ENCODE data around the gene TRIP11. TPM values are rescaled to one million over a fixed set of nuclear protein-coding genes. Genes with fewer than 3 reads are reported as not detected.

The TRIP11 gene
- total and polyA plus RNA-seq, 2 of the 13 experiments (the other 11 are each of a cell fraction or from before 2014, with no cell fraction given) = 10.9 to 32.8 TPM

GRCh38 chr14:91977884-91978283 lies 62.0 kb downstream of the TRIP11 start:
- BruUV-seq (replicated peaks) = no TSS peak
- POLR2A ChIA-PET = no interaction called here

DNA sequence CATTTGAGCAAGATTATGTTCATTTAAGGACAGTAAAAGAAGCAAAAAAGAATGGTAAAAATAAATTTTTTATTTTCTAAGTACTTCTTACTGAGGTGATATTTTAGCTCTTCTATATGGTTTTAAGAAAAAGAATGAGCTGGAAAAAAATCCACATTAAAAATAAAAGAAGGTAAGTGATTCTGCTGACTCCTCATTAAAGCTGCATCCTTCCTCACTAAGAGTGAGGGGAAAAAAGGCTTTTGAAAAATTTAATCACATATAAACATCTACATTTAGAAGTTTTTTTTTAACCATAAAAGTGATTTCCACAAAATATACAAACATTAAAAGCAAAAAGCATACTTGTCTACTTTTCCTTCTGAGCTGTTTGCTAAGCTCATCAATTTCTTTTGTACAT lies 64.1 kb downstream of the TRIP11 start:
- no peak for ATAC-seq
- DNase-seq (ENCODE audit: low spot score) = no peak
- Histone ChIP-seq H4K20me1 (ENCODE audit: insufficient read depth, low read length) (no peaks in the 10 kb centered on the region), H3K27ac (ENCODE audit: extremely low read length, insufficient read depth, low read length) (no peak overlapping the region), H3K4me2 (ENCODE audit: low read depth, low read length) (no peak overlapping the region), H3K4me3 (replicated peaks in 1 of 3; ENCODE audit: insufficient read depth in 1 of 3, low read depth in 2 of 3, low read length in 3 of 3) (no peak overlapping the region), H3K9ac (ENCODE audit: insufficient read depth, low read depth, low read length) (no peak overlapping the region), H3K4me1 (ENCODE audit: insufficient read depth, low read length) (no peaks in the 10 kb centered on the region), H3K36me3 (replicated peaks in 1 of 2; ENCODE audit: control insufficient read depth in 1 of 2, insufficient read depth in 2 of 2, low read length in 2 of 2) (peaks cover 3 to 29% of the 10 kb centered on the region in 2 experiments; a peak in 4 of 5 replicates), H3K79me2 (ENCODE audit: insufficient read depth, low read length) (no peaks in the 10 kb centered on the region), H2AFZ (ENCODE audit: low read length) (no peak overlapping the region), H3K27me3 (ENCODE audit: control insufficient read depth in 1 of 2, insufficient read depth in 2 of 2, low read length in 2 of 2) (no peaks in the 10 kb centered on the region), H3K9me3 (ENCODE audit: low read length) (no peaks in the 10 kb centered on the region)
- no peak for FAIRE-seq
- TF ChIP-seq MAFF (IDR thresholded peaks at IDR 0.05; ENCODE audit: low read depth, low read length) (peak; percentile 62), SOX6 (IDR thresholded peaks at IDR 0.05) (no peak), SOX6 (CRISPR knock-in tag; IDR thresholded peaks at IDR 0.05) (no peak), MAFK (conservative IDR thresholded peaks at IDR 0.05 in 1 of 2, IDR thresholded peaks at IDR 0.05 in 1 of 2; ENCODE audit: low read length in 2 of 2) (peak; percentile 67 to 76; a peak in 3 of 4 replicates)
- in situ Hi-C loops (cut with HindIII; ENCODE audit: extremely low pct_ligation_motif_present, low pct_unique_long_range_greater_than_20kb) = no loop called here
- CTCF ChIA-PET (ENCODE audit: low intra/inter-chr PET ratio, low total read pairs) = no interaction called here
- POLR2A ChIA-PET = no interaction called here
- no TSS peak for BruUV-seq (replicated peaks)
- intact Hi-C loops (cut with micrococcal nuclease; ENCODE audit: unreplicated experiment) = no loop called here

More at GRCh38 chr14:91977884-91978283, 62.0 kb downstream of the TRIP11 start:
- CTCF ChIA-PET (ENCODE audit: low intra/inter-chr PET ratio, low total read pairs) = no interaction called here
- Histone ChIP-seq H3K4me2 (ENCODE audit: low read depth, low read length) (no peak overlapping the region), H3K27ac (ENCODE audit: extremely low read length, insufficient read depth, low read length) (no peak overlapping the region), H2AFZ (ENCODE audit: low read length) (no peak overlapping the region), H3K36me3 (replicated peaks in 1 of 2; ENCODE audit: control insufficient read depth in 1 of 2, insufficient read depth in 2 of 2, low read length in 2 of 2) (peaks cover 4 to 21% of the 10 kb centered on the region in 2 experiments), H4K20me1 (ENCODE audit: insufficient read depth, low read length) (no peaks in the 10 kb centered on the region), H3K4me3 (replicated peaks in 1 of 3; ENCODE audit: insufficient read depth in 1 of 3, low read depth in 2 of 3, low read length in 3 of 3) (no peak overlapping the region), H3K27me3 (ENCODE audit: control insufficient read depth in 1 of 2, insufficient read depth in 2 of 2, low read length in 2 of 2) (no peaks in the 10 kb centered on the region), H3K9ac (ENCODE audit: insufficient read depth, low read depth, low read length) (no peak overlapping the region), H3K4me1 (ENCODE audit: insufficient read depth, low read length) (no peaks in the 10 kb centered on the region), H3K9me3 (ENCODE audit: low read length) (no peaks in the 10 kb centered on the region), H3K79me2 (ENCODE audit: insufficient read depth, low read length) (no peaks in the 10 kb centered on the region)
- no peak for DNase-seq (ENCODE audit: low spot score)
- 96% methylated on average over 5 of the region's 5 CpGs for WGBS (ENCODE audit: low lambda C conversion rate)
- no peak for ATAC-seq
- in situ Hi-C loops (cut with HindIII; ENCODE audit: extremely low pct_ligation_motif_present, low pct_unique_long_range_greater_than_20kb) (no loop called here), intact Hi-C loops (cut with micrococcal nuclease; ENCODE audit: unreplicated experiment) (no loop called here)
- TF ChIP-seq SALL1 (CRISPR knock-in tag; IDR thresholded peaks at IDR 0.05) (no peak), SP140L (CRISPR knock-in tag; IDR thresholded peaks at IDR 0.05; ENCODE audit: borderline replicate concordance) (no peak), MAF1 (CRISPR knock-in tag; IDR thresholded peaks at IDR 0.05; ENCODE audit: borderline replicate concordance) (no peak), DNMT1 (CRISPR knock-in tag; IDR thresholded peaks at IDR 0.05) (no peak)
- no peak for FAIRE-seq

All from HepG2 (cell line).